ENCODE results near the gene PADI6. TPM values are rescaled to one million over a fixed set of nuclear protein-coding genes. Genes with fewer than 3 reads are reported as not detected.
"Not testable (repeated sequence)": the region's sequence is repeated elsewhere in the genome, so short reads cannot be mapped to it uniquely, and the experiment has no call there.

PADI6 gene
- total RNA-seq, 4 donors from 2014 or later = not detected

DNA sequence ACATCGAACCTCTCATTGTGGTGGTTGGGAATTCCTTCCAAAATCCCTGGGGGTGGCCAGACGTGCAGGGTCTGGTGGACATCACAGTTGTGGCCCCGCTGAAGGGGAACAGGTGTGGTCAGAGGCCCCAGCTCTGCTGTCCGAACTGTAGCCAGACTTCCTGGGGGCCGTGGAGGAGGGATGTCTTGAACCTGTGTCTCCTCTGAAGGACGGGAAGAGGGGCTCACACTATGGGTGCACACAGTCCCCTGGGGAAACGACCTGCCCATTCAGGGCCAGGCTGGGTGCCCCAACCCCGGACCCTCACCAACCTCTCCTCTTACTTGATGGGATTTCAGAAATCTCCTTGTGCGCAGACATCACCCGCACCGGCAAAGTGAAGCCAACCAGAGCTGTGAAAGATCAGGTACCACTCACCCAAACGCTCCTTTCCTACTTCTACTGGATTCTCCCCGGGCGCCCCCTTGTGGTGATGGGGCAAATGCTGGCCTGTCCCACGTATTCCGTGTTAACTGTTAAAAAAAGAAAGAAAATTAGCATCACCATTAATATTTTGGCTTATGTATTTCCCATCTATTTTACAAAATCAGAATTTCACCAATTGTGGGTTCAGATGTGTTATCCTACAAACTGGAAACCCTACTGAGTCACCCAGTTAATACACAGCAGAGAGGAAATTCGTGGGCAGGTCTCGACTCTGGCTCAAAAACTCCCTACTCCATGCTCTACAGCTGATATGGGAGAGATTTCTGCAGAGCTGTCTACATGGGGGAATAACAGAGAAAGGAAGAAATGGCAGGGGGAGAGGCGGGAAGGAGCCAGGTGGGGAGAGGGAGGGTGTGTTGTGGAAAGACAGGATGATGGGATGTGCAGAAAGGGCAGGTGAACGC is 35.9 kb upstream of the PADI6 start:
- intact Hi-C loops (cut with DNase I; ENCODE audit: low total_unique reads) = loop anchor here (10.0 kb wide), 1 partner anchor 211 kb away; no protein-coding TSS in a partner anchor
- 23 to 26% methylated on average over 19 to 20 of the region's 20 CpGs for WGBS, 2 donors
- no peak overlapping the region for H3K4me3 ChIP-seq (ENCODE audit: low read depth, poor library complexity, severe bottlenecking)
- peak; percentile 46 to 88 for DNase-seq (ENCODE audit: low spot score in 2 of 2)
- no peak for TF ChIP-seq POLR2A (IDR thresholded peaks at IDR 0.05)
- TF ChIP-seq, protein P1, sequence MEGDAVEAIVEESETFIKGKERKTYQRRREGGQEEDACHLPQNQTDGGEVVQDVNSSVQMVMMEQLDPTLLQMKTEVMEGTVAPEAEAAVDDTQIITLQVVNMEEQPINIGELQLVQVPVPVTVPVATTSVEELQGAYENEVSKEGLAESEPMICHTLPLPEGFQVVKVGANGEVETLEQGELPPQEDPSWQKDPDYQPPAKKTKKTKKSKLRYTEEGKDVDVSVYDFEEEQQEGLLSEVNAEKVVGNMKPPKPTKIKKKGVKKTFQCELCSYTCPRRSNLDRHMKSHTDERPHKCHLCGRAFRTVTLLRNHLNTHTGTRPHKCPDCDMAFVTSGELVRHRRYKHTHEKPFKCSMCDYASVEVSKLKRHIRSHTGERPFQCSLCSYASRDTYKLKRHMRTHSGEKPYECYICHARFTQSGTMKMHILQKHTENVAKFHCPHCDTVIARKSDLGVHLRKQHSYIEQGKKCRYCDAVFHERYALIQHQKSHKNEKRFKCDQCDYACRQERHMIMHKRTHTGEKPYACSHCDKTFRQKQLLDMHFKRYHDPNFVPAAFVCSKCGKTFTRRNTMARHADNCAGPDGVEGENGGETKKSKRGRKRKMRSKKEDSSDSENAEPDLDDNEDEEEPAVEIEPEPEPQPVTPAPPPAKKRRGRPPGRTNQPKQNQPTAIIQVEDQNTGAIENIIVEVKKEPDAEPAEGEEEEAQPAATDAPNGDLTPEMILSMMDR (IDR thresholded peaks at IDR 0.05) = no peak

DNA sequence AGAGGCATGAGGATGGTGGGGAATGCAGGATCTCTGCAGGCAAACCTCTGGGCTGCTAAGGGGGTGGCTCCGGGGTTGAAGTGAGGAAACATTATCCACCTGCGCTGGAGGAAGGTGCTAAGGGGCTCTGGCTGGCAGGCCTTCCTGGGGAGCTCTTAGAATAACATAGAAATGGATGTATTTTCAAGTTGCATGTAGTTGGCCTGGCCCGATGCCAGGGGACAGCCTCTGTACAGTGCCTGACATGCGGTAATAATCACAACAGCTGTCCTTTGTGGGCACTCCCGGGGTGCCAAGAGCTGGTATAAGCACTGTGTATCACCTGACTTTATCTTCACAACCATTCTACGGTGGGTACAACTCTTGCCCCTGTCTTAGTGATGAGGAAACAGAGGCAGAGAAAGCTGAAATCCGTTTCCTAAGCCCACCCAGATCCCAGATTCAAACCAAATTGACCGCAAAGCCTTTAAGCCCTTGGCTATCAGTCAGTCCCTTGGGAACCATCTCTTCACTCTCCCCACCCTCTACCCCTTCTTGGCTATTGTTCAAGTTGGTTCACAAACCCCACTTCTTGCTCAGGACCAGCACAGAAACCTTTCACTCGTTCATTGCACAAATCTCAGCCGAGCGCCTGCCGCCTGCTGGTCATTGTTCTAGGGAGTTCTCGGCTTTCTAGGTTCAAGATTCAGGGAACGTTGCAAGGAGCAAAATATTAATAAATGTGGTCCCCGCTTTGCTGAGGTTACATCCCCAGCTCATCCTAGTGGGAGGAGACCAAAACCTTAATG is 33.1 kb upstream of the PADI6 start:
- TF ChIP-seq POLR2A (IDR thresholded peaks at IDR 0.05) = no peak
- TF ChIP-seq, protein P1 (IDR thresholded peaks at IDR 0.05) = no peak
- peak in 1 of 2 donors; percentile 71 for DNase-seq (ENCODE audit: low spot score in 2 of 2)
- intact Hi-C loops (cut with DNase I; ENCODE audit: low total_unique reads) = loop anchor here (10.0 kb wide), 1 partner anchor 214 kb away; no protein-coding TSS in a partner anchor
- WGBS, 2 donors = 73 to 78% methylated on average over 15 of the region's 15 CpGs
- H3K4me3 ChIP-seq (ENCODE audit: low read depth, poor library complexity, severe bottlenecking) = no peak overlapping the region

DNA sequence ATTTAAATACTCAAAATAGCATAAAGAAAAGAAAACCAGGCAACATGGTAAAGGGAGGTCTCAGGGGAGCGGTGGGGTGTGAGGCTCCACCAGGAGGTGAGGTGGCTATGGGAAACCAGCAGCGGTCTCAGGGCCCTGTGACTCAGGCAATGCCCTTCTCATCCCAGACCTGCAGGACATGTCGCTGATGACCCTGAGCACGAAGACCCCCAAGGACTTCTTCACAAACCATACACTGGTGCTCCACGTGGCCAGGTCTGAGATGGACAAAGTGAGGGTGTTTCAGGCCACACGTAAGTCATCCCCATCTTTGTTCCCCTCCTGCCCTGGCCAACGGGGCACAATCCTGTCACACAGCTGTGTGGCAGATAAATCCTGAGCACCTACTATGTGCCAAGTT is 32.5 kb upstream of the PADI6 start:
- no peak overlapping the region for H3K4me3 ChIP-seq (ENCODE audit: low read depth, poor library complexity, severe bottlenecking)
- peak in 1 of 2 donors; percentile 63 for DNase-seq (ENCODE audit: low spot score in 2 of 2)
- intact Hi-C loops (cut with DNase I; ENCODE audit: low total_unique reads) = loop anchor here (10.0 kb wide), 1 partner anchor 215 kb away; no protein-coding TSS in a partner anchor
- TF ChIP-seq, protein P1 (IDR thresholded peaks at IDR 0.05) = no peak
- no peak for TF ChIP-seq POLR2A (IDR thresholded peaks at IDR 0.05)
- 66 to 79% methylated on average over 7 of the region's 7 CpGs for WGBS, 2 donors

DNA sequence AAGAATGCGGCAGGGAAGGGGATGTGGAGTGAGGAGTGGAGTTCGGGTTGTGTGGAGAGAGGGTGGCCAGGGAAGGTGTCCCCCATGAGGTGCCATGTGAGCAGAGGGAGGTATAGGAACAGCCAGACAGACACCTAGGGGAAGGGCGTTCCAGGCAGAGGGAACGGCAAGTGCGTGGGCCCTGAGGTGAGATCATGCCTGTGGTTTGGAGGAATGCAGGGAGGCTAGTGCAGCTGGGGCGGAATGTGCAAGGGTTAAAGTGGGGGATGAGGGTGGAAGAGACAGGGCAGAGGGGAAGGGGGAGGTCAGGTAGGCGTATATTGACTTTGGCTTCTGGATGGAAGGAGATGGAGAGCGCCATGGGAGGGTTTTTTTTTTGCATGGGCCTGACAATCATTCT is 31.6 kb upstream of the PADI6 start:
- DNase-seq (ENCODE audit: low spot score in 2 of 2) = peak in 1 of 2 donors; percentile 46
- WGBS, 2 donors = 66 to 77% methylated on average over 8 of the region's 8 CpGs
- no peak overlapping the region for H3K4me3 ChIP-seq (ENCODE audit: low read depth, poor library complexity, severe bottlenecking)
- no peak for TF ChIP-seq POLR2A (IDR thresholded peaks at IDR 0.05)
- TF ChIP-seq, protein P1 (IDR thresholded peaks at IDR 0.05) = no peak
- intact Hi-C loops (cut with DNase I; ENCODE audit: low total_unique reads) = no loop called here

DNA sequence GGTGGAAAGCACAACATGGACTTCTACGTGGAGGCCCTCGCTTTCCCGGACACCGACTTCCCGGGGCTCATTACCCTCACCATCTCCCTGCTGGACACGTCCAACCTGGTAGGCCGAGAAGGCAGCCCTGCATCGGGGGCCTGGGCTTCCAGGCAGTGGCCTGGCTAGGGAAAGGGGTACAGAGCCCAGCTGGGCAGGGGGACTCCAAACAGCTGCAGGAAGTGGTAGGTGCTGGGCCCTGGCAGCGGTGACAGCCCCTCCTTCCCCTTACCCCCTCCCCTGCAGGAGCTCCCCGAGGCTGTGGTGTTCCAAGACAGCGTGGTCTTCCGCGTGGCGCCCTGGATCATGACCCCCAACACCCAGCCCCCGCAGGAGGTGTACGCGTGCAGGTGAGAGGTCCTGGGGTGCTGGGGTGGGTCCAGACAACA is 30.0 kb upstream of the PADI6 start:
- intact Hi-C loops (cut with DNase I; ENCODE audit: low total_unique reads) = no loop called here
- 70 to 79% methylated on average over 12 to 17 of the region's 17 CpGs for WGBS, 2 donors
- H3K4me3 ChIP-seq (ENCODE audit: low read depth, poor library complexity, severe bottlenecking) = no peak overlapping the region

DNA sequence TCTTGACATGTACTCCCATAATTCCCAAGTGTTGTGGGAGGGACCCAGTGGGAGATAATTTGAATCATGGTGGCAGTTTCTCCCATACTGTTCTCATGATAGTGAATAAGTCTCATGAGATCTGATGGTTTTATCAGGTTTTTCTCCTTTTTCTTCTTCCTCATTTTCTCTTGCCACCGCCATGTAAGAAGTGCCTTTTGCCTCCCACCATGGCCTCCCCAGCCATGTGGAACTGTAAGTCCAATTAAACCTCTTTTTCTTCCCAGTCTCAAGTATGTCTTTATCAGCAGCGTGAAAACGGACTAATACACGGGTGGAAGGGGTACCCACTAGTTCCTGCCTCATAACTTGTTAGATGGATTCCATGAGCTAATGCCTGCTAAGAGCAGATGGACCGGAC is 26.5 kb upstream of the PADI6 start:
- intact Hi-C loops (cut with DNase I; ENCODE audit: low total_unique reads); H3K4me3 ChIP-seq (ENCODE audit: low read depth, poor library complexity, severe bottlenecking): not testable (repeated sequence)
- peak in 1 of 2 donors; percentile 28 for DNase-seq (ENCODE audit: low spot score in 2 of 2)
- WGBS, 2 donors = 91 to 94% methylated on average over 5 of the region's 5 CpGs

More for the DNA sequence above, 30.0 kb upstream of the PADI6 start:
- TF ChIP-seq POLR2A (IDR thresholded peaks at IDR 0.05) = no peak
- TF ChIP-seq, protein P1 (IDR thresholded peaks at IDR 0.05) = no peak
- peak in 1 of 2 donors; percentile 79 for DNase-seq (ENCODE audit: low spot score in 2 of 2)
